Naive B cell (primary cell): Measurements from ENCODE around the gene GGA1. TPM values are rescaled to one million over a fixed set of nuclear protein-coding genes. Genes with fewer than 3 reads are reported as not detected.
"Not testable (repeated sequence)": the region's sequence is repeated elsewhere in the genome, so short reads cannot be mapped to it uniquely, and the experiment has no call there.

ENCODE experiments used
- ATAC-seq, 2 donors: fragments of 150-1000 bp; cut with Tn5 transposase; 2 replicates each; pipeline ENCODE4 v1.10.0; 2021; ENCODE audit warnings: low read depth in 2 of 2, mild to moderate bottlenecking in 2 of 2, moderate library complexity in 2 of 2
- DNase-seq: peaks from one replicate; pipeline ENCODE4 v3.0.0; 2022
- H3K27ac Mint-ChIP-seq, 6 donors: one replicate each; pipeline ENCODE4 v1.8.0; 2020 to 2022; ENCODE audit warnings: mild to moderate bottlenecking in 6 of 6, mixed read lengths in 6 of 6, moderate library complexity in 5 of 6, inconsistent platforms in 2 of 6
- H3K27me3 Mint-ChIP-seq, 3 donors: one replicate each; pipeline ENCODE4 v1.8.0; 2021 to 2022; ENCODE audit warnings: mixed read lengths in 3 of 3, mild to moderate bottlenecking in 1 of 3
- H3K36me3 Mint-ChIP-seq, 2 donors: one replicate each; pipeline ENCODE4 v1.8.0; 2020 to 2022; ENCODE audit warnings: mixed read lengths in 2 of 2, inconsistent platforms in 1 of 2, mild to moderate bottlenecking in 1 of 2
- H3K4me1 Mint-ChIP-seq, 3 donors: one replicate each; pipeline ENCODE4 v1.8.0; 2020 to 2022; ENCODE audit warnings: mixed read lengths in 3 of 3, inconsistent platforms in 1 of 3, mild to moderate bottlenecking in 1 of 3, moderate library complexity in 1 of 3
- H3K4me3 Mint-ChIP-seq, 8 donors: one replicate each; pipeline ENCODE4 v1.8.0; 2020 to 2022; ENCODE audit warnings: mild to moderate bottlenecking in 8 of 8, mixed read lengths in 8 of 8, moderate library complexity in 8 of 8, inconsistent platforms in 2 of 8
- H3K9me3 Mint-ChIP-seq, 7 donors: one replicate each; pipeline ENCODE4 v1.8.0; 2020 to 2022; ENCODE audit warnings: mixed read lengths in 7 of 7, mild to moderate bottlenecking in 5 of 7, inconsistent platforms in 2 of 7, moderate library complexity in 1 of 7
- polyA plus RNA-seq, 6 donors: library from polyadenylated mRNA; unstranded; fragments of 300-500 nt; fragmentation: Illumina TruSeq; gene quantifications; one replicate each; pipeline ENCODE4 v1.2.3, GENCODE V29; 2021; ENCODE audit warnings: low read depth in 6 of 6

The GGA1 gene
- polyA plus RNA-seq, 6 donors from 2014 or later = 15.5 to 28.9 (median 24.2) TPM

- ATAC-seq (peak in 1 of 2 donors; percentile 20), DNase-seq (no peak)
- Mint-ChIP-seq H3K4me3 (peak overlapping the region; percentile 91 to 99 (median 94)), H3K27ac (peak overlapping the region; percentile 14 to 98 (median 94)), H3K9me3 (no peaks in the 10 kb centered on the region), H3K27me3 (no peaks in the 10 kb centered on the region), H3K4me1 (peaks cover 34 to 59% (median 57%) of the 10 kb centered on the region in 3 donors), H3K36me3 (no peaks in the 10 kb centered on the region)
Measured at GRCh38 chr22:37639771-37640590, 31.3 kb downstream of the GGA1 start.

- ATAC-seq (no peak), DNase-seq (no peak)
- Mint-ChIP-seq H3K36me3 (no peaks in the 10 kb centered on the region), H3K4me3 (peak overlapping the region; percentile 91 to 99 (median 94)), H3K9me3 (no peaks in the 10 kb centered on the region), H3K27me3 (no peaks in the 10 kb centered on the region), H3K4me1 (peaks cover 34 to 56% (median 55%) of the 10 kb centered on the region in 3 donors), H3K27ac (peak overlapping the region; percentile 37 to 98 (median 80))
Measured at GRCh38 chr22:37640591-37641560, 32.2 kb downstream of the GGA1 start.

- Mint-ChIP-seq H3K27ac (peak overlapping the region in 3 of 6 donors; percentile 44 to 67 (median 47)), H3K36me3 (no peaks in the 10 kb centered on the region), H3K27me3 (no peaks in the 10 kb centered on the region), H3K4me3 (peak overlapping the region in 5 of 8 donors; percentile 37 to 92 (median 81)), H3K9me3 (no peaks in the 10 kb centered on the region), H3K4me1 (peaks cover 34 to 50% (median 49%) of the 10 kb centered on the region in 3 donors)
- ATAC-seq = no peak
- DNase-seq = no peak
Measured at GRCh38 chr22:37641561-37641949, 32.9 kb downstream of the GGA1 start.

- H3K4me1 Mint-ChIP-seq = peaks cover 25 to 32% (median 31%) of the 10 kb centered on the region in 3 donors
- no peaks in the 10 kb centered on the region for H3K27me3 Mint-ChIP-seq
- H3K36me3 Mint-ChIP-seq = no peaks in the 10 kb centered on the region
- H3K4me3 Mint-ChIP-seq = peak overlapping the region in 3 of 8 donors; percentile 13 to 80 (median 30)
- H3K27ac Mint-ChIP-seq = peak overlapping the region in 4 of 6 donors; percentile 1 to 39 (median 26)
- ATAC-seq (peak; percentile 72 to 76), DNase-seq (peak; percentile 77)
- H3K9me3 Mint-ChIP-seq = no peaks in the 10 kb centered on the region
Measured at GRCh38 chr22:37643225-37643847, 34.7 kb downstream of the GGA1 start.

GRCh38 chr22:37647317-37647716 is 38.7 kb downstream of the GGA1 start:
- Mint-ChIP-seq H3K9me3 (no peaks in the 10 kb centered on the region), H3K27ac (no peak overlapping the region), H3K4me3 (no peak overlapping the region), H3K27me3 (no peaks in the 10 kb centered on the region), H3K36me3 (no peaks in the 10 kb centered on the region), H3K4me1 (peaks cover 14 to 17% (median 16%) of the 10 kb centered on the region in 3 donors)
- ATAC-seq (no peak), DNase-seq (no peak)

DNA sequence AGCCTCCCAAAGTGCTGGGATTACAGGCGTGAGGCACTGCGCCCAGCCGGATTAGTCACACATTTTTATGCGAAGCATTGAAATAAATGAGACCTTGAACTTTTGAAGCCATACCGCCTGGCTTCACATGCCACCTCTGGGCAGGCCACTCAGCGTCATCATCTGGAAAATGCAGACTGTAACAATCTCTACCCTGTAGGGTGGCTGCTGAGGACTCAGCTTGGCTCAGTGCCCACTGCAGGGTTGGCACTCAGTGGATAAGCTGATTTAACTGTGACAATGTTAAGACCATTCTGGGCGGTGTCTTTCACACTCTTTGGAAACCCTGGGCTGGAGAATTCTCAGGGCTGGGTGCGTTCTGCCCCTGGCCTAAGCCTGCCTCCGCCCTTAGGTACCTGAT is 39.3 kb downstream of the GGA1 start:
- Mint-ChIP-seq H3K36me3 (no peaks in the 10 kb centered on the region), H3K27ac (no peak overlapping the region), H3K27me3 (no peaks in the 10 kb centered on the region)

DNA sequence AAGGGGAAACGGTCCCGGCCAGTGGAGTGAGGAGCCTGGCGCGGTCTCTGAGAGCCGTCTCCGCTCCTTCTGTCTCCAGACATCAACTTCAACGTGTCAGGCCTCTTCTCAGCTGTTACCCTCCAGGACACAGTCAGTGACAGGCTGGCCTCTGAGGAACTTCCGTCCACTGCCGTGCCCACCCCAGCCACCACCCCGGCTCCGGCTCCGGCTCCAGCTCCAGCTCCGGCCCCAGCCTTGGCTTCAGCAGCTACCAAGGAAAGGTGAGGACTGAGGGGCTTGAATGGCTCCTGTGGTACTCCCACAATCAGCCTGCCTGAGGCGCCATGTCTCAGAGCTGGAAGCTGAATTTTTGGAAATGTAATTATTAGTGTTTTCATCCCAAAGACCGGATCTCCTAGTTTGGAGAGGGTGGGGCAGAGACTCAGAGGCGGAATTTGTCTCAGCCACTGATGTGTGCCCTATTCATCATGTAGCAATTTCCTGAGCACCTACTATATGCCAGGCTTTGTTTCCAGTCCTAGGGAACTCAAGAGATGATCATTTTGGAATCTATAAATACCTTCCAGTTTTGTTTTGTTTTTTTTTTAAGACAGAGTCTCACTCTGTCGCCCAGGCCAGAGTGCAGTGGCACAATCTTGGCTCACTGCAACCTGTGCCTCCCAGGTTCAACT is 42.0 kb downstream of the GGA1 start:
- H3K36me3 Mint-ChIP-seq = no peaks in the 10 kb centered on the region

More for the DNA sequence above, 39.3 kb downstream of the GGA1 start:
- no peak overlapping the region for H3K4me3 Mint-ChIP-seq
- no peak for DNase-seq
- peaks cover 10 to 11% (median 10%) of the 10 kb centered on the region in 3 donors for H3K4me1 Mint-ChIP-seq
- H3K9me3 Mint-ChIP-seq = no peaks in the 10 kb centered on the region
- no peak for ATAC-seq

DNA sequence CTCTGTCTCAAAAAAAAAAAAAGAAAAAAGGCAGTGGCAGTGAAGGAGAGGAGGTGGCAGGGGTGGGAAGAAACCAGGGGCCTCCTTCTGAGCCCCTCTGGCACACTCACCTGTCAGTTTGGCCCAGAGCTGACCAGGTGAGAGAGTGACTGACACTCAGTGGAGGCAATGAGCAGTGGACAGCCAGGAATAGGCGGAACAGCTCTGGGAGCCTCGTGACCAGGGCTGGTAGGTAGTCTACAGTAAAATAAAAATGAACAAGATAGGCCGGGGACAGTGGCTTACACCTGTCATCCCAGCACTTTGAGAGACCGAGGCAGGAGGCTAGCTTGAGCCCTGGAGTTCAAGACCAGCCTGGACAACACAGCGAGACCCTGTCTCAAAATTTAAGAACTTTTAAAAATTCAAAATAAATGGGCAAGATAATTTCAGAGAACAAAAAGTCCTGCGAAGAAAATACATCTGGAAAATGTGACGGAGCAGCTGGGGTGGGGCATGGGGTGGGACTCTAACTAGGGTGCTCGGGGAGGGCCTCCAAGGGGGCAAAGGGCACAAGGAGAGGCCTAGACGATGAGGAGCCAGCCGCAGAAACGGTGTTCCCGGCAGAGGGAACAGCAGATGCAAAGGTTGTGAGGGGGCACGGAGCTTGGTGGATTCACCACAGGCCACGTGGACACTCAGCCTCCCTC is 46.1 kb downstream of the GGA1 start:
- Mint-ChIP-seq H3K4me3 (peak overlapping the region in 1 of 8 donors; percentile 2), H3K4me1 (peaks cover 13 to 22% (median 15%) of the 10 kb centered on the region in 3 donors), H3K27me3 (no peaks in the 10 kb centered on the region), H3K36me3 (no peaks in the 10 kb centered on the region), H3K9me3 (no peaks in the 10 kb centered on the region), H3K27ac (peak overlapping the region in 3 of 6 donors; percentile 47 to 66 (median 62))
- no peak for DNase-seq
- ATAC-seq = no peak

More for the DNA sequence above, 42.0 kb downstream of the GGA1 start:
- no peaks in the 10 kb centered on the region for H3K9me3 Mint-ChIP-seq
- H3K27ac Mint-ChIP-seq = no peak overlapping the region
- DNase-seq (no peak), ATAC-seq (no peak)
- no peaks in the 10 kb centered on the region for H3K4me1 Mint-ChIP-seq
- no peaks in the 10 kb centered on the region for H3K27me3 Mint-ChIP-seq
- no peak overlapping the region for H3K4me3 Mint-ChIP-seq

- DNase-seq = no peak
- ATAC-seq = no peak
- no peak overlapping the region for H3K27ac Mint-ChIP-seq
- peaks cover 18 to 27% (median 20%) of the 10 kb centered on the region in 3 donors for H3K4me1 Mint-ChIP-seq
- no peaks in the 10 kb centered on the region for H3K27me3 Mint-ChIP-seq
- H3K4me3 Mint-ChIP-seq = no peak overlapping the region
- H3K9me3 Mint-ChIP-seq = no peaks in the 10 kb centered on the region
- no peaks in the 10 kb centered on the region for H3K36me3 Mint-ChIP-seq
Measured at GRCh38 chr22:37655252-37655563, 46.6 kb downstream of the GGA1 start.

- ATAC-seq, DNase-seq, H3K27me3 Mint-ChIP-seq, H3K9me3 Mint-ChIP-seq, H3K36me3 Mint-ChIP-seq: not testable (repeated sequence)
- Mint-ChIP-seq H3K27ac (peak overlapping the region in 3 of 6 donors; percentile 3 to 79 (median 71)), H3K4me1 (peaks cover 32 to 40% (median 34%) of the 10 kb centered on the region in 3 donors), H3K4me3 (peak overlapping the region in 1 of 8 donors; percentile 55)
Measured at GRCh38 chr22:37656583-37656982, 47.9 kb downstream of the GGA1 start.

- Mint-ChIP-seq H3K9me3 (no peaks in the 10 kb centered on the region), H3K4me3 (peak overlapping the region; percentile 86 to 98 (median 94)), H3K36me3 (no peaks in the 10 kb centered on the region), H3K4me1 (peaks cover 39 to 50% (median 44%) of the 10 kb centered on the region in 3 donors), H3K27ac (peak overlapping the region; percentile 70 to 98 (median 94)), H3K27me3 (no peaks in the 10 kb centered on the region)
- ATAC-seq (no peak), DNase-seq (no peak)
Measured at GRCh38 chr22:37657590-37658132, 49.0 kb downstream of the GGA1 start.
